GM21360 (cell line): ENCODE measurements around the gene TMEM42.

ENCODE experiments used
- ATAC-seq: cut with Tn5 transposase; IDR thresholded peaks from one replicate; pipeline ENCODE4 v1.9.1; 2021; ENCODE audit warnings: mild to moderate bottlenecking, moderate library complexity; ENCODE audit not compliant: unreplicated experiment

TMEM42 gene

GRCh38 chr3:44906997-44907396 is 45.3 kb downstream of the TMEM42 start:
- no peak for ATAC-seq

GRCh38 chr3:44907612-44908011 is 45.9 kb downstream of the TMEM42 start:
- no peak for ATAC-seq

- no peak for ATAC-seq
Measured at GRCh38 chr3:44909063-44909462, 47.4 kb downstream of the TMEM42 start.

- no peak for ATAC-seq
Measured at GRCh38 chr3:44910693-44911092, 49.0 kb downstream of the TMEM42 start.

GRCh38 chr3:44913868-44914468 is 52.3 kb downstream of the TMEM42 start:
- ATAC-seq, result no peak

GRCh38 chr3:44914936-44915335 is 53.2 kb downstream of the TMEM42 start:
- no peak for ATAC-seq
